GM18519 (cell line): ENCODE results near the gene PPM1L.

Experiments used
- ATAC-seq: cut with Tn5 transposase; IDR thresholded peaks from one replicate; pipeline ENCODE4 v1.9.1; 2021; ENCODE audit warnings: mild to moderate bottlenecking, moderate library complexity; ENCODE audit not compliant: unreplicated experiment, low FRiP score

The PPM1L gene

GRCh38 chr3:160841455-160841854, 85.4 kb downstream of the PPM1L start:
- no peak for ATAC-seq

DNA sequence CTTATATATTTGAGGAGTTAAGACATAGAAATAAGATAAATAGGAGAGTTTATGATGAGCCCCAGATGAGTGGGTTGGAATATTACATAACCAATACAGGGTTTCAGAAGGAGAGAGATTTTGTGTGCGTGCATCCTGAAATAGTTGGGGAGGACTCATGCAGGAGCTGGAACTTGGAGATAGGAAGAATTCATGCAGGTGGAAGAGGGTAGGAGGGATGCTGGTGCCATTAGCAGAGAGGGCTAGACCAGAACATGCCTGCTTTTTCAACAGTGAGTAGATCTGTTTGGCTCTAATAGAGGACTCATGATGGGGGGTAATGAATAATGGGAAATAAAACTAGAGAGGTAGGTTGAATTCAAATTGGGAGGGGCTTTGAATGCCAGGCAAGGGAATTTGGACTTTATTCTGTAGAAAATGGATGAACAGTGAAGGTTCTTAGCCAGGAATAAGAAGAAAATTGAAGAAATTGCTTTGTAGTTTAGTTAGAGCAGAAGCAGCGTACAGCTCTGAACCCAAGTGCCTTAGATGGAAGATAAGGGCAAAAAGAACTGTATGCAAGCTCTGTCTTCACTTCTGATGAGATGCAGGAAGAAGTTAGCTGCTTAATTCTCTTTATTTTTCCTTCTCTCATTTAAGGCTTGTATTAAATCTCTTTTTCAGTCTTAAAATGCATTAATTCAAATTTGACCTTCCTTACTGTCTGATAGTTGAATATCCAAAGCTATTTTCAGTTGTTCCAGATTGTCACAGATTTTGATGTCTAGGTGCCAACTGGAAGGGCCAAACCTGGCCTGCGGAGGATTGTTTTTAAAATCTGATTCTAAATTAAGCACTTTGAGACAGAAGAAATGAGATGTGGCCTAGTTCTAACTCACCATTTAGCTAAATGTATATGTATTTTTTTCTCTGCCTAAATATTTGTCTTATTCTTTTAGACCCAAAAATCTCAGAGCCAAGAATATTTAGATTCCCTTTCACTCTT, 86.3 kb downstream of the PPM1L start:
- no peak for ATAC-seq

- no peak for ATAC-seq
Measured at GRCh38 chr3:160851629-160852210, 95.7 kb downstream of the PPM1L start.

DNA sequence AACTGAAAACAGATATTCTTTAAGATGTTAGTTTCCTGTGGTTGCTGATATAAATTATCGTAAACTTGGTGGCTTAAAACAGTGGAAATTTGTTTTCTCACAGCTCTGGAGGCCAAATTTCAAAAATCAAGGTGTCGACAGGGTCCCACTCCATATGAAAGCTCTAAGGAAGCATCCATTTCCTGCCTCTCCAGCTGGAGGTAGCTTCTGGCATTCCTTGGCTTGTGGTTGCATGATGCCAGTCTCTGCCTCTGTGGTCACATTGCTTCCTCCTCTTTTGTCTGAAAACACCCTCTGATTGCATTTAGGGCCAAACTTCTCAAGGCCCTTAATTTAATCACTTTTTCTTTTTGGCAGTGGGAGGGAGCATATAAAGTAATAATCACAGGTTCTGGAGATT, 96.8 kb downstream of the PPM1L start:
- ATAC-seq = no peak

DNA sequence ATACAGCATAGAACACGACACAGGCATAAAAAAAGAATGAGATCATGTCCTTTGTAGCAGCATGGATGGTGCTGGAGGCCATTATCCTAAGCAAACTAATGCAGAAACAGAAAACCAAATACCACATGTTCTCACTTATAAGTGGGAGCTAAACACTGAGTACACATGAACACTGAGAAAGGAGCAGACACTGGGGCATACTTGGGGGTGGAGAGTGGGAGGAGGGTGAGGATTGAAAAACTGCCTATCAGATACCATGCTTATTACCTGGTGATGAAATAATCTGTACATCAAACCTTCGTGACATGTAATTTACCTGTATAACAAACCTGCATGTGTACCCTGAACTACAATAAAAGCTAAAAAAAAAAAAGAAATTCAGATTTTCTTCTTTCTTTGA, 100.4 kb downstream of the PPM1L start:
- no peak for ATAC-seq

- no peak for ATAC-seq
Measured at GRCh38 chr3:160857476-160858119, 101.6 kb downstream of the PPM1L start.

GRCh38 chr3:160860346-160860745, 104.3 kb downstream of the PPM1L start:
- no peak for ATAC-seq

DNA sequence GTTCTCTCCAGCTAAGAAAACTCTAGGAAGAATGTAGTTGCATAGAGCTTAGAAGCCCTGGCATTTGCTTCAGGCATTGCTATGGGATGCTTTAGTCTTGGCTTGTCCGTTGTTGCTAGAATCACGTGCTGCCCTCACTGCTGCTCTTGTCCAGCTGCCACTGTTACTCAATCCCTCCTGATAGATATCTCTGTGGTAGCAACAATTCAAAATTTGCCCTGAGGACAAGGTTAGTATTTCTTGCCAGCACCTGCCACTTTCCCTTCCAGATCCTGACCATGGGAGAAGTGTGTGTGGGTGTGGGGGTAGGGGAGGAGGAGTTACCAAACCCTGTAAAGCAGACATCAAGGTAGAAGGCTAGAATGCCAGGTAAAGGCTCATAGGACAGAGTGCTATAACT, 113.8 kb downstream of the PPM1L start:
- ATAC-seq = no peak

- no peak for ATAC-seq
Measured at GRCh38 chr3:160870327-160870726, 114.3 kb downstream of the PPM1L start.

GRCh38 chr3:160874736-160875135, 118.7 kb downstream of the PPM1L start:
- ATAC-seq = no peak

DNA sequence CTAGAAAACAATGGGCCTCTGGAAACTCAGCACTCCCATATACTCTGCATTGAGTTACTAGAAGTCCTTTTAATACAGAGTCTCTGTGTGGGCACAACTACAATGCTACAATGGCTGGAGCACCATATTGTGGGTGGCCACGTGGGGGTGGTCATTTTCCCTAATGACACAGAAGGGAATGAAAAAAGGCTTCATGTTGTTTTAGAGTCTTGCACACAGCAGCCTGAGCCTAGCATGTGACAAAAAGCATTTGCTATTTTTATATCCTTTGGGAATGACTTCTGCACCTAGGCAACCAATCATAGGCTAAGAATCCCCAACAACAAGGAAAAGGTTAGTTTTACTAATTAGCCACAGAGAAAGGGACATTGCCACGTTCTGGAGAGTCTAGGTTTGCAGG, 120.6 kb downstream of the PPM1L start:
- no peak for ATAC-seq

- ATAC-seq = no peak
Measured at GRCh38 chr3:160879859-160880258, 123.8 kb downstream of the PPM1L start.

- ATAC-seq = no peak
Measured at GRCh38 chr3:160883373-160883772, 127.3 kb downstream of the PPM1L start.

DNA sequence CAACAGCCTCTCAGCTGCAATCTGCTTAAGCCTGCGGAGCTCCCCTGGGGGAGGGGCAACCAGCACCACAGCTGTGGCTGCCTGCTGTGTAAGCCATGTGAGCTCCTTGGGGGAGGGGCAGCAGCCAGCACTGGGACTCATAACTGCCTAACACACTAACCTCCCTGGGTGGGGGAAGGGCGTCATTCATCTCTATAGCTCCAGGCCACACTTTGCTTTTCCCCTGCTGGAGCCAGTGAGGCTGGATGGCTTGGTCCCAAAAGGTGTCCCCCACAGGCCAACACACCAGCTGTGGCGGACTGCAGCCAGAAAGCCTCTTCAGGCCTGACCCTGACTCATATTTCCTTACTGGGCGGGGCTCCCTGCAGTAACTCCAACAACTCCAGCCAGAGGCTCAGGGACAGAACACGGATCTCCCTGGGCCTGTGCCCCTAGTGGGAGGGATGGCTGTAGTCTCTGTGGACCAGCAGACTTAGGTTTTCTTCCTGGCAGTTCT, 129.8 kb downstream of the PPM1L start:
- ATAC-seq = peak; percentile 29

DNA sequence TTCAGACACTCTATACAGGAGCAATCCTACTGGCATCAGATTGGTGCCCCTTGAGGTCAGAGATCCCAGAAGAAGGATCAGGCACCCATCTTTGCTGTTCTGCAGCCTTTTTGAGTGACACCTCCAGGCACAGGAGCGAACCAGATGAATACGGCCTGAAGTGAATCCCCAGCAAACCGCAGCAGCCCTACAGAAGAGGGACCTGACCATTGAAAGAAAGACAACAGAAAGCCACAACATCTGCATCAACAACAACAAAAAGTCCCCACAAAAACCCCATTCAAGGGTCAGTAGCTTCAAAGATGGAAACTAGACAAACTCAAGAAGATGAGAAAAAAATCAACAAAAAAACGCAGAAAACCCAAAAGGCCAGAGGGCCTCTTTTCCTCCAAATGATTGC, 130.4 kb downstream of the PPM1L start:
- ATAC-seq = peak; percentile 77

- ATAC-seq = no peak
Measured at GRCh38 chr3:160893207-160893606, 137.2 kb downstream of the PPM1L start.

DNA sequence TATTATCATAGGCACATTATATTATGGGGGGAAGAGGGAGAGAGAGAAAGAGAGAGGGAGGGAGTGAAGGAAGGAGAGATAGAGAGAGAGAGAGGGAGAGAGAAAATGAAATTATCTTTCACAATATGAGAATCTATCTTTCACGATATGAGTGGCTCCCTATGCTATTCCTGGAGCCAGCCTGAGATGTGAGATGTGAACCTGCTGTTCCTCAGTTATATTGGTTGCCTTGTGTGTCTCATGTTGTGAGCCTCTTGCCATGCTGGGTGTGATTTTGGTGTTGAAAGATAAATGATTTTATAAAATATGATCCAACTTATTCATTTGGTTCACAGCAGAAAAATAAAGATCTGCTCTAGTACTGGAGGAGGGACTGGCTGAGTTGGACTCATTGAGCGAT, 148.7 kb downstream of the PPM1L start:
- no peak for ATAC-seq

- no peak for ATAC-seq
Measured at GRCh38 chr3:160906646-160907045, 150.6 kb downstream of the PPM1L start.

- no peak for ATAC-seq
Measured at GRCh38 chr3:160909917-160910316, 153.9 kb downstream of the PPM1L start.

DNA sequence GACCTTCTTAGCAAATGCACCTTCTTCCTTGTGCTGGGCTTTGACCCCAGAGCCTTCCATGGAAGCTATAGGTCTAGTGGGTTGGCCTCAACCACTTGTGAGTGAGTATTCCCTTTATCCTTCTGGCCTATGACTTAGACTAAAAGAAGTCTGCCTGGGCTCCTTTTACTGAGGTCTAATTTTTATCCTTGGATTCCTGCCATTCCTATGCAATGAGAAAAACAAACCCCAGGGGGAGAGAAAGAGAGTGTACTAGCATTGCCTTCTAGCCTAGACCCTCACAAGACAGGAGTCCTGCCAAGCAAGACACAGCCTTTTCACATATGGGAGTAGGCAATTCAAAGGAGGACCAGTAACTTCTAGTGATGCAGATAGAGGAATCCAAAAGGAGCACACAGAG, 155.4 kb downstream of the PPM1L start:
- no peak for ATAC-seq

GRCh38 chr3:160916472-160916871, 160.4 kb downstream of the PPM1L start:
- ATAC-seq = no peak
